B cell (primary cell): ENCODE measurements around the gene CTRB1. TPM values are rescaled to one million over a fixed set of nuclear protein-coding genes. Genes with fewer than 3 reads are reported as not detected.

Source experiments
- ATAC-seq: fragments of 200-7000 bp; cut with Tn5 transposase; one replicate; pipeline ENCODE4 v1.10.0; 2021; ENCODE audit warnings: low read depth, mild to moderate bottlenecking, moderate number of reproducible peaks, moderate library complexity
- CTCF ChIA-PET: fragments of 350-600 bp; sonication (Branson Sonifier 250); formaldehyde crosslinking; loops from one replicate; lab custom pipeline; 2021; ENCODE audit warnings: antibody characterized with exemption, inconsistent platforms; lab: Charles Lee
- POLR2A ChIA-PET: fragments of 350-600 bp; sonication (Branson Sonifier 250); formaldehyde crosslinking; loops from one replicate; lab custom pipeline; 2021; ENCODE audit warnings: antibody characterized with exemption; lab: Charles Lee
- DNase-seq: peaks from one replicate; pipeline ENCODE4 v3.0.0; 2013
- H2AFZ ChIP-seq: 2 replicates; pipeline ENCODE4 v1.6.1; 2012; ENCODE audit warnings: mild to moderate bottlenecking, low read depth, low read length; ENCODE audit not compliant: insufficient read depth, poor library complexity, severe bottlenecking
- H3K27ac ChIP-seq, 2 donors: 1 replicate in 1 of 2; 2 replicates in 1 of 2; pipeline ENCODE4 v1.5.1; 2012 to 2013; ENCODE audit warnings: low read length in 2 of 2, mild to moderate bottlenecking in 2 of 2, moderate library complexity in 1 of 2
- H3K27me3 ChIP-seq, 4 experiments: fragments of 200-600 bp in 1 of 4; sonication (generic) in 1 of 4; replicated peaks in 1 of 4; 1 replicate in 2 of 4; 2 replicates in 2 of 4; pipeline versions ENCODE4 v1.6.1 to v1.7.0; 2013 to 2016; ENCODE audit warnings: low read length in 3 of 4, mild to moderate bottlenecking in 2 of 4, mixed read lengths in 1 of 4, moderate library complexity in 1 of 4; ENCODE audit not compliant: insufficient read depth in 4 of 4, control insufficient read depth in 3 of 4; ENCODE audit errors: control extremely low read depth in 1 of 4
- H3K36me3 ChIP-seq, 2 experiments: replicated peaks in 1 of 2; 1 replicate in 1 of 2; 2 replicates in 1 of 2; pipeline versions ENCODE4 v1.6.1 to v1.7.1; 2013; ENCODE audit warnings: low read length in 1 of 2; ENCODE audit not compliant: insufficient read depth in 2 of 2, control insufficient read depth in 1 of 2; ENCODE audit errors: control extremely low read depth in 1 of 2, extremely low read depth in 1 of 2
- H3K4me1 ChIP-seq, 2 donors: fragments of 200-600 bp in 1 of 2; sonication (generic) in 1 of 2; 1 replicate in 1 of 2; 2 replicates in 1 of 2; pipeline versions ENCODE4 v1.5.1 to v1.6.1; 2013 to 2017; ENCODE audit warnings: low read length in 2 of 2; ENCODE audit not compliant: control insufficient read depth in 2 of 2, insufficient read depth in 2 of 2
- H3K4me2 ChIP-seq: replicated peaks from 2 replicates; pipeline ENCODE3; 2012; ENCODE audit warnings: mild to moderate bottlenecking, low read depth, low read length; ENCODE audit not compliant: poor library complexity, severe bottlenecking
- H3K4me3 ChIP-seq, 5 experiments: fragments of 200-600 bp in 1 of 5; sonication (generic) in 1 of 5; 1 replicate in 3 of 5; 2 replicates in 2 of 5; pipeline versions ENCODE4 v1.5.1 to v1.7.0; 2011 to 2016; ENCODE audit warnings: low read length in 4 of 5, mild to moderate bottlenecking in 4 of 5, low read depth in 2 of 5, control low read depth in 1 of 5, moderate library complexity in 1 of 5; ENCODE audit not compliant: insufficient read depth in 1 of 5; ENCODE audit errors: control extremely low read depth in 1 of 5, extremely low read depth in 1 of 5
- H3K79me2 ChIP-seq: fragments of 200-600 bp; sonication (generic); one replicate; pipeline ENCODE4 v1.6.0; 2016; ENCODE audit warnings: low read length; ENCODE audit not compliant: control insufficient read depth, insufficient read depth
- H3K9ac ChIP-seq: fragments of 200-600 bp; sonication (generic); 2 replicates; pipeline ENCODE4 v1.6.1; 2017; ENCODE audit warnings: mild to moderate bottlenecking, low read length, moderate library complexity
- H3K9me3 ChIP-seq, 3 donors: one replicate each; pipeline versions ENCODE4 v1.6.1 to v1.7.1; 2013; ENCODE audit warnings: low read length in 2 of 3; ENCODE audit not compliant: control insufficient read depth in 2 of 3, insufficient read depth in 1 of 3; ENCODE audit errors: control extremely low read depth in 1 of 3
- H4K20me1 ChIP-seq: 2 replicates; pipeline ENCODE4 v1.6.0; 2012; ENCODE audit warnings: mild to moderate bottlenecking, low read length; ENCODE audit not compliant: insufficient read depth, control insufficient read depth, poor library complexity, severe bottlenecking
- H3K27ac Mint-ChIP-seq: one replicate; pipeline ENCODE4 v1.8.0; 2021; ENCODE audit warnings: mixed read lengths
- H3K27me3 Mint-ChIP-seq: one replicate; pipeline ENCODE4 v1.8.0; 2021; ENCODE audit warnings: mixed read lengths
- H3K4me1 Mint-ChIP-seq: one replicate; pipeline ENCODE4 v1.8.0; 2021; ENCODE audit warnings: mixed read lengths
- H3K4me3 Mint-ChIP-seq: one replicate; pipeline ENCODE4 v1.8.0; 2021; ENCODE audit warnings: mixed read lengths
- H3K9me3 Mint-ChIP-seq: one replicate; pipeline ENCODE4 v1.8.0; 2022; ENCODE audit warnings: mixed read lengths; ENCODE audit not compliant: insufficient read depth
- EZH2 ChIP-seq: IDR thresholded peaks from 2 replicates; pipeline ENCODE4 v1.6.1; 2012; ENCODE audit warnings: borderline replicate concordance, low read depth, mild to moderate bottlenecking, moderate library complexity, low read length; ENCODE audit not compliant: insufficient read depth, poor library complexity, severe bottlenecking
- WGBS: methylation state at CpG from one replicate; pipeline ENCODE4 v1.1.5; 2013; ENCODE audit warnings: missing lambda C conversion rate; ENCODE audit not compliant: insufficient coverage; 5-methylcytosine and 5-hydroxymethylcytosine counted together
- intact Hi-C: fragments of 100-400 bp; cut with micrococcal nuclease; formaldehyde crosslinking; loops from one replicate; pipeline ENCODE4 v1.10.0; 2022
- polyA plus RNA-seq: library from polyadenylated mRNA; depleted of rRNA; stranded (reverse); fragments of >200 nt; gene quantifications from 2 replicates; pipeline ENCODE4 v1.2.3, GENCODE V29; 2012
- total RNA-seq, 2 donors: library from RNA; stranded (reverse); fragments of 120-200 nt in 1 of 2; gene quantifications; 1 replicate in 1 of 2; 2 replicates in 1 of 2; pipeline versions ENCODE4 v1.2.3 to v1.2.4, GENCODE V29; 2013 to 2022
- TF ChIP-seq, protein P1 (sequence below): fragments of 200-600 bp; IDR thresholded peaks from one replicate; pipeline ENCODE4 v1.8.0; 2022; ENCODE audit warnings: antibody characterized with exemption, mild to moderate bottlenecking

Gene CTRB1
- total and polyA plus RNA-seq, 2 donors (not counting 1 experiment from before 2014, with no cell fraction given): not detected

DNA sequence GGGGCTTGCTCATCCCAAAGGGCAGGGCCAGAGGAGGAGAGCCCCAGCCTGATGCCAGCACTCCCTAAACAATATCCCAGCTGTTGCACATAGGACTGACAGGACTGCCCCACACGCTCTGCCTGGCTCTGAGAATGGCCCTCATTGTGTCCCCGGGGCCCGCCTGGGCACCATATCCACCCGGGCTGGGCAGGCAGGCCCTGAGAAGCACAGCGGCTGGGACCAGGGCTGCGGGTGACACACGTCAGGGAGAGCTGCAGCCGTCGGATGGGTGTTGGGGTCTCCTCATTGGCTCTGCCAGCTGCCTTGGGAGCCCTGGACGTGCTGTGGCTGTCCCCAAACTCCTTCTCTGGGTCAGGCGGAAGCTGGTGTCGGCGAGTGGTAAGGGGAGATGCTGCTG is 28.5 kb downstream of the CTRB1 start:
- no peak for DNase-seq
- H2AFZ ChIP-seq: no peak overlapping the region
- Mint-ChIP-seq H3K4me3 (no peak overlapping the region), H3K27ac (no peak overlapping the region), H3K27me3 (peaks cover 67% of the 10 kb centered on the region), H3K9me3 (no peaks in the 10 kb centered on the region), H3K4me1 (peaks cover 21% of the 10 kb centered on the region)
- H3K27me3 ChIP-seq: peaks cover 0 to 79% (median 18%) of the 10 kb centered on the region in 4 experiments
- H3K9ac ChIP-seq: no peak overlapping the region
- H3K9me3 ChIP-seq: peaks cover 0 to 4% (median 0%) of the 10 kb centered on the region in 3 donors
- ATAC-seq: no peak
- no peaks in the 10 kb centered on the region for H3K79me2 ChIP-seq
- no peak overlapping the region for H3K4me3 ChIP-seq
- H3K27ac ChIP-seq: no peak overlapping the region
- TF ChIP-seq, protein P1, sequence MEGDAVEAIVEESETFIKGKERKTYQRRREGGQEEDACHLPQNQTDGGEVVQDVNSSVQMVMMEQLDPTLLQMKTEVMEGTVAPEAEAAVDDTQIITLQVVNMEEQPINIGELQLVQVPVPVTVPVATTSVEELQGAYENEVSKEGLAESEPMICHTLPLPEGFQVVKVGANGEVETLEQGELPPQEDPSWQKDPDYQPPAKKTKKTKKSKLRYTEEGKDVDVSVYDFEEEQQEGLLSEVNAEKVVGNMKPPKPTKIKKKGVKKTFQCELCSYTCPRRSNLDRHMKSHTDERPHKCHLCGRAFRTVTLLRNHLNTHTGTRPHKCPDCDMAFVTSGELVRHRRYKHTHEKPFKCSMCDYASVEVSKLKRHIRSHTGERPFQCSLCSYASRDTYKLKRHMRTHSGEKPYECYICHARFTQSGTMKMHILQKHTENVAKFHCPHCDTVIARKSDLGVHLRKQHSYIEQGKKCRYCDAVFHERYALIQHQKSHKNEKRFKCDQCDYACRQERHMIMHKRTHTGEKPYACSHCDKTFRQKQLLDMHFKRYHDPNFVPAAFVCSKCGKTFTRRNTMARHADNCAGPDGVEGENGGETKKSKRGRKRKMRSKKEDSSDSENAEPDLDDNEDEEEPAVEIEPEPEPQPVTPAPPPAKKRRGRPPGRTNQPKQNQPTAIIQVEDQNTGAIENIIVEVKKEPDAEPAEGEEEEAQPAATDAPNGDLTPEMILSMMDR: no peak
- H4K20me1 ChIP-seq: peaks cover 8% of the 10 kb centered on the region
- ChIA-PET POLR2A (no interaction called here), CTCF (interaction anchor here (1.1 kb wide), 1 partner anchor 13 kb away, joined by 6 read pairs; no protein-coding TSS in a partner anchor)
- intact Hi-C loops: no loop called here
- H3K4me1 ChIP-seq: peaks cover 20 to 23% of the 10 kb centered on the region in 2 donors
- no peaks in the 10 kb centered on the region for H3K36me3 ChIP-seq
- 94% methylated on average over 13 of the region's 13 CpGs for WGBS
- no peak overlapping the region for H3K4me2 ChIP-seq

DNA sequence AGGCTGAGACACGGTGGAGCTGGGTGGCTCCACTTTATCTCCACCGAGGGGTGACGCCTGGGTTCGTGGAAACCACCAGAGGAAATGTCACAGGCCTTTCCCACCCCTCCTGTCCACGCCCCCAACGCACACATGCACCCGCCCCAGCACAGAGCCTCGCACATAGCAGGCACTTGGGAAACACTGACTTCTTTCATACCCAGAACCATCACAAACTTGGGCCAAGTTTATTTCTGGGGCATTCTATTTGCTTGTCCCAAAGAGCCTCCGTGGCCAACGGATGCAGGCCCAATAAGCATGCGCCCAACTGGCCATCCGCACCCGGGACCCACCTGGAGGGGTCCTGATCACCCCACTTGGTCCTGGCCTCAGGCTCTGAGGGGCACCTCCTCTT is 29.4 kb downstream of the CTRB1 start:
- DNase-seq (no peak), ATAC-seq (no peak)
- intact Hi-C loops: no loop called here
- H3K79me2 ChIP-seq: no peaks in the 10 kb centered on the region
- H3K36me3 ChIP-seq: no peaks in the 10 kb centered on the region
- H3K4me1 Mint-ChIP-seq: peaks cover 21% of the 10 kb centered on the region
- H3K9me3 Mint-ChIP-seq: no peaks in the 10 kb centered on the region
- no peak overlapping the region for H2AFZ ChIP-seq
- no peak overlapping the region for H3K27ac Mint-ChIP-seq
- H3K9me3 ChIP-seq: peaks cover 0 to 9% (median 0%) of the 10 kb centered on the region in 3 donors
- peaks cover 0 to 84% (median 27%) of the 10 kb centered on the region in 4 experiments for H3K27me3 ChIP-seq
- H3K9ac ChIP-seq: no peak overlapping the region
- no peak overlapping the region for H3K4me3 Mint-ChIP-seq
- H3K4me3 ChIP-seq: no peak overlapping the region
- no peak overlapping the region for H3K4me2 ChIP-seq
- WGBS: 69% methylated on average over 13 of the region's 13 CpGs
- no peak overlapping the region for H3K27ac ChIP-seq
- TF ChIP-seq, protein P1: no peak
- TF ChIP-seq EZH2: no peak
- peaks cover 8% of the 10 kb centered on the region for H4K20me1 ChIP-seq
- H3K4me1 ChIP-seq: peaks cover 20 to 23% of the 10 kb centered on the region in 2 donors
- peaks cover 63% of the 10 kb centered on the region for H3K27me3 Mint-ChIP-seq
- ChIA-PET CTCF (interaction anchor here (1.1 kb wide), 1 partner anchor 14 kb away, joined by 6 read pairs; no protein-coding TSS in a partner anchor), POLR2A (no interaction called here)
